ENCODE data around the gene PRKCZ. TPM values are rescaled to one million over a fixed set of nuclear protein-coding genes. Genes with fewer than 3 reads are reported as not detected.
A peak's percentile ranks its signal among the peaks of the same experiment; 100 is the strongest.

PRKCZ gene
- polyA plus RNA-seq, 1 of the 3 experiments (the other 2 are of a cell fraction), result 24.2 TPM

- no peak for TF ChIP-seq POLR2AphosphoS5 (IDR thresholded peaks at IDR 0.05; ENCODE audit: low read depth, low read length)
- TF ChIP-seq TCF12 (IDR thresholded peaks at IDR 0.05), result no peak
- Histone ChIP-seq H3K9me3 (no peaks in the 10 kb centered on the region), H3K4me1 (ENCODE audit: control insufficient read depth in 1 of 2, insufficient read depth in 2 of 2, low read depth in 1 of 2, low read length in 1 of 2) (peaks cover 0 to 2% of the 10 kb centered on the region in 2 experiments; a peak in 1 of 4 replicates), H3K27me3 (ENCODE audit: insufficient read depth) (no peaks in the 10 kb centered on the region), H3K27ac (ENCODE audit: low read depth in 2 of 2, low read length in 1 of 2) (no peak overlapping the region), H3F3A (replicated peaks; ENCODE audit: insufficient read depth) (no peaks in the 10 kb centered on the region), H3K9me2 (no peaks in the 10 kb centered on the region), H2AFZ (ENCODE audit: low read depth) (no peak overlapping the region), H3K4me2 (no peak overlapping the region), H3K36me3 (replicated peaks in 1 of 2; ENCODE audit: control insufficient read depth in 1 of 2, insufficient read depth in 2 of 2, low read length in 1 of 2) (peaks cover 0 to 8% of the 10 kb centered on the region in 2 experiments), H3K79me2 (ENCODE audit: insufficient read depth) (no peaks in the 10 kb centered on the region), H3K9ac (no peak overlapping the region), H3K4me3 (ENCODE audit: low read depth in 2 of 2, low read length in 1 of 2) (no peak overlapping the region), H4K20me1 (ENCODE audit: insufficient read depth) (no peaks in the 10 kb centered on the region)
- no peak for DNase-seq
- 92% methylated on average over 8 of the region's 23 CpGs for WGBS (ENCODE audit: low lambda C conversion rate)
- ChIA-PET POLR2A (no interaction called here), CTCF (interaction anchor here (0.6 to 1.4 kb wide), 3 partner anchors 7 to 82 kb away, joined by 3 read pairs; no protein-coding TSS in a partner anchor)
Observed at GRCh38 chr1:2107586-2108212, 57.5 kb downstream of the PRKCZ start.

- POLR2A ChIA-PET, result no interaction called here
- no peaks in the 10 kb centered on the region for H3K27me3 ChIP-seq (ENCODE audit: insufficient read depth)
- no peak overlapping the region for H3K4me2 ChIP-seq
- 0 out of 2 replicates have a peak, but pooled peaks have one; percentile 13 for TF ChIP-seq SMC3 (IDR thresholded peaks at IDR 0.05; ENCODE audit: low read depth, low read length)
- peak; percentile 61 for TF ChIP-seq RAD21 (IDR thresholded peaks at IDR 0.05; ENCODE audit: low read length)
- TF ChIP-seq, protein P1, sequence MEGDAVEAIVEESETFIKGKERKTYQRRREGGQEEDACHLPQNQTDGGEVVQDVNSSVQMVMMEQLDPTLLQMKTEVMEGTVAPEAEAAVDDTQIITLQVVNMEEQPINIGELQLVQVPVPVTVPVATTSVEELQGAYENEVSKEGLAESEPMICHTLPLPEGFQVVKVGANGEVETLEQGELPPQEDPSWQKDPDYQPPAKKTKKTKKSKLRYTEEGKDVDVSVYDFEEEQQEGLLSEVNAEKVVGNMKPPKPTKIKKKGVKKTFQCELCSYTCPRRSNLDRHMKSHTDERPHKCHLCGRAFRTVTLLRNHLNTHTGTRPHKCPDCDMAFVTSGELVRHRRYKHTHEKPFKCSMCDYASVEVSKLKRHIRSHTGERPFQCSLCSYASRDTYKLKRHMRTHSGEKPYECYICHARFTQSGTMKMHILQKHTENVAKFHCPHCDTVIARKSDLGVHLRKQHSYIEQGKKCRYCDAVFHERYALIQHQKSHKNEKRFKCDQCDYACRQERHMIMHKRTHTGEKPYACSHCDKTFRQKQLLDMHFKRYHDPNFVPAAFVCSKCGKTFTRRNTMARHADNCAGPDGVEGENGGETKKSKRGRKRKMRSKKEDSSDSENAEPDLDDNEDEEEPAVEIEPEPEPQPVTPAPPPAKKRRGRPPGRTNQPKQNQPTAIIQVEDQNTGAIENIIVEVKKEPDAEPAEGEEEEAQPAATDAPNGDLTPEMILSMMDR (IDR thresholded peaks at IDR 0.05), result peak; percentile 48
- no peak for TF ChIP-seq TCF12 (IDR thresholded peaks at IDR 0.05)
- H3K9me3 ChIP-seq, result no peaks in the 10 kb centered on the region
- H3K36me3 ChIP-seq (replicated peaks in 1 of 2; ENCODE audit: control insufficient read depth in 1 of 2, insufficient read depth in 2 of 2, low read length in 1 of 2), result peaks cover 0 to 8% of the 10 kb centered on the region in 2 experiments
- H4K20me1 ChIP-seq (ENCODE audit: insufficient read depth), result no peaks in the 10 kb centered on the region
- 92% methylated on average over 7 of the region's 33 CpGs for WGBS (ENCODE audit: low lambda C conversion rate)
- no peak overlapping the region for H2AFZ ChIP-seq (ENCODE audit: low read depth)
- H3K9ac ChIP-seq, result no peak overlapping the region
- H3K79me2 ChIP-seq (ENCODE audit: insufficient read depth), result no peaks in the 10 kb centered on the region
- no peak overlapping the region for H3K4me3 ChIP-seq (ENCODE audit: low read depth in 2 of 2, low read length in 1 of 2)
- DNase-seq, result peak; percentile 87
- no peaks in the 10 kb centered on the region for H3K9me2 ChIP-seq
- no peak overlapping the region for H3K27ac ChIP-seq (ENCODE audit: low read depth in 2 of 2, low read length in 1 of 2)
- H3K4me1 ChIP-seq (ENCODE audit: control insufficient read depth in 1 of 2, insufficient read depth in 2 of 2, low read depth in 1 of 2, low read length in 1 of 2), result peaks cover 0 to 2% of the 10 kb centered on the region in 2 experiments; a peak in 1 of 4 replicates
- no peaks in the 10 kb centered on the region for H3F3A ChIP-seq (replicated peaks; ENCODE audit: insufficient read depth)
- CTCF ChIA-PET, result interaction anchor here (0.6 to 1.4 kb wide), 15 partner anchors 8 to 202 kb away, joined by 3 to 8 read pairs (median 3); no protein-coding TSS in a partner anchor
Observed at GRCh38 chr1:2108213-2108876, 58.1 kb downstream of the PRKCZ start.

GRCh38 chr1:2108877-2109580 is 58.8 kb downstream of the PRKCZ start:
- Histone ChIP-seq H3K4me1 (ENCODE audit: control insufficient read depth in 1 of 2, insufficient read depth in 2 of 2, low read depth in 1 of 2, low read length in 1 of 2) (peaks cover 0 to 2% of the 10 kb centered on the region in 2 experiments; a peak in 1 of 4 replicates), H2AFZ (ENCODE audit: low read depth) (no peak overlapping the region)
- TF ChIP-seq MEF2A (IDR thresholded peaks at IDR 0.05; ENCODE audit: borderline replicate concordance, low read depth) (no peak), USF1 (IDR thresholded peaks at IDR 0.05; ENCODE audit: borderline replicate concordance, low read depth) (no peak), USF2 (IDR thresholded peaks at IDR 0.05; ENCODE audit: borderline replicate concordance, low read depth, low read length) (no peak), FOSL2 (IDR thresholded peaks at IDR 0.05; ENCODE audit: borderline replicate concordance, low read depth) (no peak), RCOR1 (IDR thresholded peaks at IDR 0.05; ENCODE audit: low read length) (no peak), TEAD4 (IDR thresholded peaks at IDR 0.05; ENCODE audit: borderline replicate concordance, insufficient read depth) (no peak), NRF1 (IDR thresholded peaks at IDR 0.05; ENCODE audit: low read depth, low read length) (no peak), SMC3 (IDR thresholded peaks at IDR 0.05; ENCODE audit: low read depth, low read length) (no peak)
- TF ChIP-seq, protein P1 (IDR thresholded peaks at IDR 0.05), result no peak

More at GRCh38 chr1:2108877-2109580, 58.8 kb downstream of the PRKCZ start:
- POLR2A ChIA-PET, result no interaction called here
- Histone ChIP-seq H3K9me3 (no peaks in the 10 kb centered on the region), H3F3A (replicated peaks; ENCODE audit: insufficient read depth) (no peaks in the 10 kb centered on the region), H3K36me3 (replicated peaks in 1 of 2; ENCODE audit: control insufficient read depth in 1 of 2, insufficient read depth in 2 of 2, low read length in 1 of 2) (peaks cover 0 to 8% of the 10 kb centered on the region in 2 experiments), H4K20me1 (ENCODE audit: insufficient read depth) (no peaks in the 10 kb centered on the region), H3K4me2 (no peak overlapping the region), H3K9ac (no peak overlapping the region), H3K27me3 (ENCODE audit: insufficient read depth) (no peaks in the 10 kb centered on the region), H3K4me3 (ENCODE audit: low read depth in 2 of 2, low read length in 1 of 2) (no peak overlapping the region), H3K27ac (ENCODE audit: low read depth in 2 of 2, low read length in 1 of 2) (no peak overlapping the region), H3K9me2 (no peaks in the 10 kb centered on the region), H3K79me2 (ENCODE audit: insufficient read depth) (no peaks in the 10 kb centered on the region)
- CTCF ChIA-PET, result interaction anchor here (0.6 to 1.4 kb wide), 15 partner anchors 9 to 203 kb away, joined by 3 to 8 read pairs (median 3); no protein-coding TSS in a partner anchor
- WGBS (ENCODE audit: low lambda C conversion rate), result 81% methylated on average over 16 of the region's 28 CpGs
- no peak for DNase-seq

Measured in SK-N-SH (cell line).